Panc1 (cell line): ENCODE results near the gene PLIN5. TPM values are rescaled to one million over a fixed set of nuclear protein-coding genes. Genes with fewer than 3 reads are reported as not detected.

Experiments used
- ATAC-seq: fragments of 200-7000 bp; cut with Tn5 transposase; 2 replicates; pipeline ENCODE4 v1.9.1; 2020; ENCODE audit warnings: mild to moderate bottlenecking, moderate library complexity
- BruUV-seq: library from RNA; stranded (reverse); fragments of 400-500 nt; replicated peaks from 2 replicates; lab custom pipeline; 2021; lab: Mats Ljungman, UMichigan
- CTCF ChIA-PET: fragments of 300-600 bp; sonication (Branson Sonifier 250); formaldehyde crosslinking; loops from one replicate; lab custom pipeline; 2022; ENCODE audit warnings: antibody characterized with exemption; lab: Charles Lee
- POLR2A ChIA-PET: fragments of 300-600 bp; sonication (Branson Sonifier 250); formaldehyde crosslinking; loops from one replicate; lab custom pipeline; 2022; ENCODE audit warnings: antibody characterized with exemption; lab: Charles Lee
- DNase-seq: peaks from one replicate; pipeline ENCODE4 v3.0.0-alpha.2; 2010; ENCODE audit warnings: low read depth, low spot score
- H3K27ac ChIP-seq: 2 replicates; pipeline ENCODE4 v1.5.1; 2011; ENCODE audit warnings: mild to moderate bottlenecking, low read length, inconsistent platforms
- H3K27me3 ChIP-seq: fragments of 200-500 bp; sonication (Bioruptor generic); 2 replicates; pipeline ENCODE4 v1.6.0; 2014; ENCODE audit warnings: low read length, inconsistent platforms; ENCODE audit not compliant: control insufficient read depth, insufficient read depth
- H3K36me3 ChIP-seq: fragments of 200-500 bp; sonication (Bioruptor generic); 2 replicates; pipeline ENCODE4 v1.5.1; 2014; ENCODE audit warnings: inconsistent platforms, mild to moderate bottlenecking, low read length, moderate library complexity; ENCODE audit not compliant: control insufficient read depth, insufficient read depth
- H3K4me1 ChIP-seq: 2 replicates; pipeline ENCODE4 v1.5.1; 2011; ENCODE audit warnings: inconsistent platforms, mild to moderate bottlenecking, low read length, moderate library complexity; ENCODE audit not compliant: control insufficient read depth, insufficient read depth
- H3K4me3 ChIP-seq, 2 experiments: 2 replicates each; pipeline ENCODE4 v1.5.1; 2011 to 2012; ENCODE audit warnings: low read depth in 2 of 2, low read length in 2 of 2, mild to moderate bottlenecking in 2 of 2, inconsistent platforms in 1 of 2, moderate library complexity in 1 of 2
- H3K9me3 ChIP-seq: fragments of 200-500 bp; sonication (Bioruptor generic); 2 replicates; pipeline ENCODE4 v1.5.1; 2014; ENCODE audit warnings: low read depth, mild to moderate bottlenecking, inconsistent platforms, low read length, moderate library complexity; ENCODE audit not compliant: control insufficient read depth, insufficient read depth
- POLR2AphosphoS5 ChIP-seq: IDR thresholded peaks from 2 replicates; pipeline ENCODE4 v1.6.1; 2012; ENCODE audit warnings: mild to moderate bottlenecking, low read depth, low read length, moderate library complexity
- SIN3A ChIP-seq: IDR thresholded peaks from 2 replicates; pipeline ENCODE4 v1.6.1; 2012; ENCODE audit warnings: low read depth, mild to moderate bottlenecking, low read length, moderate library complexity, borderline replicate concordance; ENCODE audit not compliant: insufficient read depth
- TCF7L2 ChIP-seq: IDR thresholded peaks from 2 replicates; pipeline ENCODE4 v1.6.1; 2011; ENCODE audit warnings: mild to moderate bottlenecking, low read depth, low read length, inconsistent platforms
- in situ Hi-C: cut with HindIII; loops from 2 replicates; pipeline ENCODE4 v1.10.0; 2016; ENCODE audit warnings: low sequenced_read_pairs, low pct_unique_long_range_greater_than_20kb
- intact Hi-C: fragments of 100-400 bp; cut with micrococcal nuclease; formaldehyde crosslinking; loops from one replicate; pipeline ENCODE4 v1.10.0; 2022; ENCODE audit not compliant: unreplicated experiment
- total RNA-seq: library from RNA; stranded (reverse); gene quantifications from one replicate; pipeline ENCODE4 v1.2.1, GENCODE V29; 2021; ENCODE audit not compliant: unreplicated experiment
- TF ChIP-seq, protein P1 (sequence below): fragments of 450-650 bp; IDR thresholded peaks from 2 replicates; pipeline ENCODE4 v1.5.1; 2017; ENCODE audit warnings: mild to moderate bottlenecking
- TF ChIP-seq, protein P2 (sequence below), 2 experiments: IDR thresholded peaks; 2 replicates each; pipeline ENCODE4 v1.6.1; 2011 to 2012; ENCODE audit warnings: low read depth in 2 of 2, control low read depth in 1 of 2, low read length in 1 of 2, mild to moderate bottlenecking in 1 of 2, moderate library complexity in 1 of 2; ENCODE audit not compliant: insufficient read depth in 1 of 2

PLIN5 gene
- total RNA-seq, 1 experiment from 2014 or later, result 0.64 TPM

DNA sequence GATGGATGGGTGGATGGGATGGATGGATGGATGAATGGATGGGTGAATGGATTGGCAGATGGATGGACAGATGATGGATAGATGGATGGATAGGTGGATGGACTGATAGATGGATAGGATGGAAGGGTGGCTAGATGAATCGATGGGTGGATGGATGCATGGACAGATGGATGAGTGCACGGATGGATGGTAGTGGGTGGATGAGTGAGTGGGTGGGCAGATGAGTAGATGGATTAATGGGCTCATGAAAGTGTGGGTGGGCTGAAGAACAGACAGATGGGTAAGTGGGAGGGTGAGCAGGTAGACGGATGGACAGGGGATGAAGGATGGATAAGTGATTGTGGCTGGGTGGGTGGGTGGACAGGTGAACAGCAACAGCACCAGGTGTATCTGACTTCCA, 18.8 kb upstream of the PLIN5 start:
- Histone ChIP-seq H3K4me1 (no peaks in the 10 kb centered on the region; the same call in 1 of the 2 replicates), H3K36me3 (no peaks in the 10 kb centered on the region), H3K27ac (no peak overlapping the region), H3K9me3 (no peaks in the 10 kb centered on the region), H3K27me3 (no peaks in the 10 kb centered on the region), H3K4me3 (no peak overlapping the region)
- ATAC-seq (no peak), DNase-seq (no peak)
- in situ Hi-C loops (no loop called here), intact Hi-C loops (no loop called here)
- TF ChIP-seq TCF7L2 (no peak), POLR2AphosphoS5 (no peak), SIN3A (no peak)
- TF ChIP-seq, protein P1, sequence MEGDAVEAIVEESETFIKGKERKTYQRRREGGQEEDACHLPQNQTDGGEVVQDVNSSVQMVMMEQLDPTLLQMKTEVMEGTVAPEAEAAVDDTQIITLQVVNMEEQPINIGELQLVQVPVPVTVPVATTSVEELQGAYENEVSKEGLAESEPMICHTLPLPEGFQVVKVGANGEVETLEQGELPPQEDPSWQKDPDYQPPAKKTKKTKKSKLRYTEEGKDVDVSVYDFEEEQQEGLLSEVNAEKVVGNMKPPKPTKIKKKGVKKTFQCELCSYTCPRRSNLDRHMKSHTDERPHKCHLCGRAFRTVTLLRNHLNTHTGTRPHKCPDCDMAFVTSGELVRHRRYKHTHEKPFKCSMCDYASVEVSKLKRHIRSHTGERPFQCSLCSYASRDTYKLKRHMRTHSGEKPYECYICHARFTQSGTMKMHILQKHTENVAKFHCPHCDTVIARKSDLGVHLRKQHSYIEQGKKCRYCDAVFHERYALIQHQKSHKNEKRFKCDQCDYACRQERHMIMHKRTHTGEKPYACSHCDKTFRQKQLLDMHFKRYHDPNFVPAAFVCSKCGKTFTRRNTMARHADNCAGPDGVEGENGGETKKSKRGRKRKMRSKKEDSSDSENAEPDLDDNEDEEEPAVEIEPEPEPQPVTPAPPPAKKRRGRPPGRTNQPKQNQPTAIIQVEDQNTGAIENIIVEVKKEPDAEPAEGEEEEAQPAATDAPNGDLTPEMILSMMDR, result no peak
- TF ChIP-seq, protein P2, sequence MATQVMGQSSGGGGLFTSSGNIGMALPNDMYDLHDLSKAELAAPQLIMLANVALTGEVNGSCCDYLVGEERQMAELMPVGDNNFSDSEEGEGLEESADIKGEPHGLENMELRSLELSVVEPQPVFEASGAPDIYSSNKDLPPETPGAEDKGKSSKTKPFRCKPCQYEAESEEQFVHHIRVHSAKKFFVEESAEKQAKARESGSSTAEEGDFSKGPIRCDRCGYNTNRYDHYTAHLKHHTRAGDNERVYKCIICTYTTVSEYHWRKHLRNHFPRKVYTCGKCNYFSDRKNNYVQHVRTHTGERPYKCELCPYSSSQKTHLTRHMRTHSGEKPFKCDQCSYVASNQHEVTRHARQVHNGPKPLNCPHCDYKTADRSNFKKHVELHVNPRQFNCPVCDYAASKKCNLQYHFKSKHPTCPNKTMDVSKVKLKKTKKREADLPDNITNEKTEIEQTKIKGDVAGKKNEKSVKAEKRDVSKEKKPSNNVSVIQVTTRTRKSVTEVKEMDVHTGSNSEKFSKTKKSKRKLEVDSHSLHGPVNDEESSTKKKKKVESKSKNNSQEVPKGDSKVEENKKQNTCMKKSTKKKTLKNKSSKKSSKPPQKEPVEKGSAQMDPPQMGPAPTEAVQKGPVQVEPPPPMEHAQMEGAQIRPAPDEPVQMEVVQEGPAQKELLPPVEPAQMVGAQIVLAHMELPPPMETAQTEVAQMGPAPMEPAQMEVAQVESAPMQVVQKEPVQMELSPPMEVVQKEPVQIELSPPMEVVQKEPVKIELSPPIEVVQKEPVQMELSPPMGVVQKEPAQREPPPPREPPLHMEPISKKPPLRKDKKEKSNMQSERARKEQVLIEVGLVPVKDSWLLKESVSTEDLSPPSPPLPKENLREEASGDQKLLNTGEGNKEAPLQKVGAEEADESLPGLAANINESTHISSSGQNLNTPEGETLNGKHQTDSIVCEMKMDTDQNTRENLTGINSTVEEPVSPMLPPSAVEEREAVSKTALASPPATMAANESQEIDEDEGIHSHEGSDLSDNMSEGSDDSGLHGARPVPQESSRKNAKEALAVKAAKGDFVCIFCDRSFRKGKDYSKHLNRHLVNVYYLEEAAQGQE (IDR thresholded peaks at IDR 0.05; ENCODE audit: insufficient read depth in 1 of 2, low read depth in 2 of 2, low read length in 1 of 2), result no peak
- POLR2A ChIA-PET, result no interaction called here
- CTCF ChIA-PET, result no interaction called here
- BruUV-seq, result no TSS peak

DNA sequence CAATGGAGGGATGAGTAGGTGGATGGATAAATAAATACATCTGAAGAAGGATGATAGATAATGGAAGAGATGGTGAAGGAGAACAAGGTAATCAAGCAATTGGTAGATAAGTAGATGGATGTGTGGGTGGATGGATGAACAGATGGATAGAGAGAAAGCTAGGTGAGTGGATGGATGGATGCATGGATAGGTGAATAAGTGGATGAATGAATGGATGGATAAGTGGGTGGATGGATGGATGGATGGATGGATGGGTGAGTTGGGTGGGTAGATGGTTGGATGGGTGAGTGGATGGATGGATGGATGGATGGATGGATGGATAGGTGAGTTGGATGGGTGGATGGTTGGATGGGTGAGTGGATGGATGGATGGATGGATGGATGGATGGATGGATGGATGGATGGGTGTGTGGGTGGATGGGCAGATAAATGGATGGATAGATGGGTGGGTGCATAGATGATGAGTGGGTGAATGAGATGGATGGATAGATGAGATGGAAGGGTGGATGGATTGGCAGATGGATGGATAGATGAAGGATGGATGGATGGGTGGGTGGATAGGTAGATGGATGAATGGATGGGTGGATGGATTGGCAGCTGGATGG, 18.2 kb upstream of the PLIN5 start:
- H3K27ac ChIP-seq, result no peak overlapping the region
- no peaks in the 10 kb centered on the region for H3K9me3 ChIP-seq
- H3K36me3 ChIP-seq, result no peaks in the 10 kb centered on the region
- intact Hi-C loops, result no loop called here
- POLR2A ChIA-PET, result no interaction called here
- in situ Hi-C loops, result no loop called here
- no peak for ATAC-seq
- CTCF ChIA-PET, result no interaction called here
- no peaks in the 10 kb centered on the region; the same call in 1 of the 2 replicates for H3K4me1 ChIP-seq
- H3K4me3 ChIP-seq, result no peak overlapping the region
- DNase-seq, result no peak
- no peak for TF ChIP-seq SIN3A
- TF ChIP-seq, protein P1, result no peak
- TF ChIP-seq TCF7L2, result no peak
- no TSS peak for BruUV-seq
- no peaks in the 10 kb centered on the region for H3K27me3 ChIP-seq
